HG02798 (cell line): Measurements from ENCODE around the gene TFAP2C.
"Not testable (repeated sequence)": the region's sequence is repeated elsewhere in the genome, so short reads cannot be mapped to it uniquely, and the experiment has no call there.

Source experiments
- ATAC-seq: cut with Tn5 transposase; IDR thresholded peaks from one replicate; pipeline ENCODE4 v1.9.1; 2021; ENCODE audit warnings: mild to moderate bottlenecking; ENCODE audit not compliant: unreplicated experiment, poor library complexity

TFAP2C gene

GRCh38 chr20:56614196-56614595 is 14.9 kb upstream of the TFAP2C start:
- ATAC-seq = no peak

DNA sequence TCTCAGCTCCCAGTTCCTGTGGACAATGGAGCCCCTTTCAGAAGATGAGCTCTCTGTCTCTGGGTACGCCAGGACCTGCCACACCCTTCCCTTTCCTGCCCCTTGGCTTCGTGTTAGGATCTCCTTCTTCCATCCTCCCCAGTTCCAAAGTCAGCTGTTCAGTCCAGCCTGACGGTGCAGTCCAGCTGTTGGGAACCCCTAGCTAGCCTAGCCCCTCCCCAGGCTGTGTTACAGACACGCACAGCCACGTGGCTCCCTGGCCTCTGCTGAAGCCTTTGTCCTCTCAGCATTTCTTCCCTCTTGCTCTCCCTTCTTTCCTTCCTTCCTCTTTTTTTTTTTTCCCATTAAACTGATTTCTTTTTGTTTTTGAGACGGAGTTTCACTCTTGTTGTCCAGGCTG is 12.4 kb upstream of the TFAP2C start:
- no peak for ATAC-seq

DNA sequence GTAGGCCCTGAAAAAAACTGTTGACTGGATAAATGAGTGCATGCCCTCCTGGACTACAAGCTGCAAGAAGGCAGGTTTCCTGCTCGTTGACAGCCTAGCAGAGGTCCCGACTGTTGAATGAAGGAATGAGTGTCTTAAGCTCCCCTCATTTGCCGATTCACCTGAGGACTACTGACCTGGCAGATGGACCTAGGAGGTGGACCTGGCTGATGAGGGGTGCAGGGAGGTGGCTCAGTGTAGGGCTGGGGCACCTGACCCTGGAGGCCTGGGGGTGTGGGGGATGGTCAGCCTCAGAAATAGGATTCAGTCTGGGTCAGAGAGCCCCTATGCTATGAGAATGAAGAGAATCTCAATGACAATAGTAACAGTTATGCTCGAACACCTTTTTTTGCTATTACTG is 11.6 kb upstream of the TFAP2C start:
- no peak for ATAC-seq

DNA sequence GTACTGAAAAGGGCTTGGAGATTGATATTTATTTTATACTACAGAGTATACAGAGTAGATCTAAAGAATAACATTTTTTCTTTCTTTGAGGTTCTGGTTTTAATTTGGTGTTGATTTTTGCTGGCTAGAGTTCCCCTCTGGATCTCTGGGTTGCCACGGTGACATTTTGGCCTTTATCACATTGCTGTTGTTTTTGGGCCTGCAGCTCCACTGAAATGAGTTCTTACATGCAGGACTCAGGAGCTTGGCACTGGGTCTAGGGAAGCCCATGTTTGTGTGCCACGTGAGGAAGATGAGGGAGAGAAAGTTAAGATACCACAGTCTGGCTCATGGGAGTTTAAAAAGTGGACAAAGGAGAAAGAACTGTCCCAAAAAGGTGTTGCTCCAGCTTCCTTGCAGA is 7.4 kb upstream of the TFAP2C start:
- no peak for ATAC-seq

- not testable (repeated sequence) for ATAC-seq
Measured at GRCh38 chr20:56623930-56624329, 5.2 kb upstream of the TFAP2C start.

DNA sequence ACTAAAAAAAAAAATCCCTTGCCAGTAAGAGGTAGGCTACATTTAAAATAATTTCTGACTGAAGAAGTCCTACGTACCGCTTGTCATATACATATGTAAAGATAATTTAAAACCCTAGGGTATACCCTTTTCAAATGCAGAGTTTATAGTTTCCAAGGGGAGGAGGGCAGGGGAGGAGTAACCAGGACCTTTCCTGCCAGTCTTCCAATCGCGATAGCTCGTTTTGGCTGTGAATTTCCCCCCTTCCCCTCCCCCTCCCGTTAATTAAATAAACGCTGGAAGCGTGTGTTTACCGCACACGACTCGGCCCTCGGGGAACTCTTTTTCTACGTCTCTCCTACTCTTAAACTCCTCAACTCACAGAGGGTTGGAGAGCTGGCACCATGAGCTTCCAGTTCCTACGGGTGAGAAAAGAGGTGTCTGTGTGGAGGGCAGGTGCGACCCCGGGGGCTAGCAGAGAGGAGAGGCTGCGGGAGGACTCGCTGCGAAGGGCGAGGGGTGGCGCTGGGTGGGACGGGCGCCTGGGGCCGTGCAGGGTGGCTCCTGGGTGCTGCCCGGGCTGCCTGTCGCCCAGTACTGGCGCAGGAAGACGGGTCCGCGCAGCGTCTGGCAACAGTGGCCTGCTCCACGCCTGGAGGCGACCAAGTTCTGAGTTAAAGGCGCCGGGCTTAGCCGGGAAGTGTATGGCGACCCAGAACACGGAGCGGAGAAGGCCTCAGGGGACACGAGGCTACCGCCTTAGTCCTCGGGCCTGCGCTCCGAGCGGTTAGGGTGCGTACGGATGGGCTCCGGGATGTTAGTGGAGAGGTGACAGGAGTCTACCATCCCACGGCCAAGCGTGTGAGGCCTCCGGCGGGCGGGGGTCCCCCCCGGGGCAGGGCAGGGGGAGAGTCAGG is 4.1 kb upstream of the TFAP2C start:
- no peak for ATAC-seq

- ATAC-seq = no peak
Measured at GRCh38 chr20:56625837-56626236, 3.3 kb upstream of the TFAP2C start.

GRCh38 chr20:56626367-56627121 is 2.6 kb upstream of the TFAP2C start:
- no peak for ATAC-seq

GRCh38 chr20:56627122-56628014 is 1.7 kb upstream of the TFAP2C start:
- ATAC-seq = no peak

- ATAC-seq = no peak
Measured at GRCh38 chr20:56628015-56628872, 862 bp upstream of the TFAP2C start.

- no peak for ATAC-seq
Measured at GRCh38 chr20:56629464-56630085, 469 bp downstream of the TFAP2C start.

- no peak for ATAC-seq
Measured at GRCh38 chr20:56630086-56630493, 984 bp downstream of the TFAP2C start.

DNA sequence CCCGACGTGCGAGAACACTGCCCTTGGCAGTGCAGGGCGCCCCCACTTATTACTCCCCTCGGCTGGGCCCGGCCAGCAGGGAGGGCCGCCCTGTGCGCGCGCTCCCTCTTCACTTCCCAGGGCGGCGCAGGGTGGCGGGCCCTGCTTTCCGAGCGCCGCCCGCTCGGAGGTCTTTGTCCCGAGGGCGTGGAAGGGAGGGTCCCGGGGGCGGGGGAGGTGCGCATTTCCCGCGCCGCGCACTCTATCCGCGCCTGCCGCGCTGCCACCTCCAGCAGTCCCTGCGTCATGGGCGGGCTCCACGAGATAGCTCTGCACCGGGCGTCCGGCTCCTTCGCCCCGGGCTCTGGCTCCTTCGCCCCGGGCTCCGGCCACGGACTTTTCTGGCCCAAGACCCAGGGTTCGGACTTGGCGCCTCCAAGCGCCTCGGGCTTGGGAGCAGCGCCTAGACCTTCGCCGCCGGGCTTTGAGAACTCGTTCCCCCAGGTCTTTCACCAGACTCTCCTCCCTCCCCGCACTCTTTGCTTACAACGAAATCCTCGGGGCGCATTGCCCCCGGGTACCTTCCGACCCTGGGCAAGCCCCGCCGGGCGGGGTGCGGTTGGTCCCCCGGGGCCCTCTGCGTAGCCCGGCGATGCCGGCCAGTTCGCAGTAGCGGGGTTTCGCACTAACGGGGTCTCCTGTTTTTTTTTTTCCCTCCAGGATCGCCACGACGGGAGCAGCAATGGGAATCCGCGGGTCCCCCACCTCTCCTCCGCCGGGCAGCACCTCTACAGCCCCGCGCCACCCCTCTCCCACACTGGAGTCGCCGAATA is 1.6 kb downstream of the TFAP2C start:
- no peak for ATAC-seq

DNA sequence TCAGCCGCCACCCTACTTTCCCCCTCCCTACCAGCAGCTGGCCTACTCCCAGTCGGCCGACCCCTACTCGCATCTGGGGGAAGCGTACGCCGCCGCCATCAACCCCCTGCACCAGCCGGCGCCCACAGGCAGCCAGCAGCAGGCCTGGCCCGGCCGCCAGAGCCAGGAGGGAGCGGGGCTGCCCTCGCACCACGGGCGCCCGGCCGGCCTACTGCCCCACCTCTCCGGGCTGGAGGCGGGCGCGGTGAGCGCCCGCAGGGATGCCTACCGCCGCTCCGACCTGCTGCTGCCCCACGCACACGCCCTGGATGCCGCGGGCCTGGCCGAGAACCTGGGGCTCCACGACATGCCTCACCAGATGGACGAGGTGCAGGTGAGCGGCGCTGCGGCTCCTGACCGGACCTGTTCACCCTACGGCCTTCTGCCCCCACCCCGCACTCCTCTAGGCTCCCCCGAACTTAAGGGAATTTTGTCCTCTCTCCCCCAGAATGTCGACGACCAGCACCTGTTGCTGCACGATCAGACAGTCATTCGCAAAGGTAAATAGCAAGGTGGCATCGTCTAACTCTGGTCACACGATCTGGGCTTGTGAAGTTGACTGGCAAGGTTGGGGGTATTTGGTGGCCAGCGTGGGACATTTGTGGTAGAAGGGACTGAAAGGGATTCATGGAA is 2.3 kb downstream of the TFAP2C start:
- ATAC-seq = no peak

- no peak for ATAC-seq
Measured at GRCh38 chr20:56631990-56632327, 2.9 kb downstream of the TFAP2C start.

GRCh38 chr20:56634307-56634706 is 5.2 kb downstream of the TFAP2C start:
- no peak for ATAC-seq

DNA sequence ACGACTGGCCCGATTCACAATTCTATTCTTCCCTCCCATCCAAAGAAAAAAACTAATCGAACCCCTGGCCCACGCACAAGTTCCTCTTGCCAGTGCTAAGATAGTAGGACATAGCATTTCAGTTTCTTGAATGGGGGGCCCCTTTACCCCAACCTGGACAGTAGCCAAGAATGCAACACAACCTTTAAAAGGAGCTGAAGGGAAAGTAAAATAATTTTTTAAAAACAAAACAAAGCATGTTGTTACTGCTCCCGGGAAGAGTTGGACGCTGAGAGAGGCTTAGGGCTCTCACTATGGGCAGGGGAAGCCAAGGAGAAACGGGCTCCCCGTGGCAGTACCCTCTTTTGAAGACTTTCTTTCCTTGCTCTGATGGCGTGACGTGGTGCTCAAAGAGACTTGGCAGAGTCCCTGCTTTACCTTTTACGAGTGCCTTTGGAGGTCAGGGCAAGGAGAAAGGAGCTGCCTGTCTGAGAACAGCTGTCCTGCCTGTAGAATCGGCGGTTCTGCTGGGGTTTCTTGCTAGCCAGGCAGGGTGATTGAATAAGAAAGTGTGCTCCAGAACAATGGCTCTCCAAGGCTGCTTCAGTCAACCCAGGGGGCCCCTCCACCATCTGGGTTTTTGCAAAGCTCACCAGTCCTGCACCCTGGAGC is 5.8 kb downstream of the TFAP2C start:
- no peak for ATAC-seq
